Kidney (tissue), 14 donors: Measurements from ENCODE around the gene INO80. TPM values are rescaled to one million over a fixed set of nuclear protein-coding genes. Genes with fewer than 3 reads are reported as not detected.

Experiments used
- DNase-seq, 5 donors: peaks; one replicate each; pipeline ENCODE4 v3.0.0-alpha.2; 2013 to 2020
- FAIRE-seq: peaks from 2 replicates; lab custom pipeline; 2012; peaks lifted over from hg19 to GRCh38; lab: Jason Lieb, UNC
- H3K27ac ChIP-seq, 2 donors: one replicate each; pipeline ENCODE4 v1.7.0; 2013; ENCODE audit warnings: low read depth in 2 of 2, low read length in 2 of 2, inconsistent platforms in 1 of 2
- H3K27me3 ChIP-seq: one replicate; pipeline ENCODE4 v1.7.1; 2013; ENCODE audit warnings: low read length, inconsistent platforms; ENCODE audit not compliant: control insufficient read depth, insufficient read depth
- H3K36me3 ChIP-seq, 3 donors: one replicate each; pipeline versions ENCODE4 v1.7.0 to v1.7.1; 2013; ENCODE audit warnings: low read length in 3 of 3, control low read depth in 1 of 3, inconsistent platforms in 1 of 3; ENCODE audit not compliant: insufficient read depth in 3 of 3, control insufficient read depth in 2 of 3
- H3K4me1 ChIP-seq, 3 donors: one replicate each; pipeline versions ENCODE4 v1.7.0 to v1.7.1; 2013; ENCODE audit warnings: low read length in 3 of 3, inconsistent platforms in 1 of 3, low read depth in 1 of 3; ENCODE audit not compliant: control insufficient read depth in 2 of 3, insufficient read depth in 2 of 3
- H3K4me3 ChIP-seq, 3 donors: one replicate each; pipeline versions ENCODE4 v1.7.0 to v1.8.1; 2013; ENCODE audit warnings: low read length in 3 of 3, control low read depth in 1 of 3, inconsistent platforms in 1 of 3
- H3K9ac ChIP-seq, 3 donors: one replicate each; pipeline versions ENCODE4 v1.7.0 to v1.7.1; 2013; ENCODE audit warnings: low read length in 3 of 3, control low read depth in 1 of 3, inconsistent platforms in 1 of 3
- H3K9me3 ChIP-seq, 3 donors: one replicate each; pipeline versions ENCODE4 v1.7.0 to v1.7.1; 2013; ENCODE audit warnings: low read length in 3 of 3, control low read depth in 1 of 3, inconsistent platforms in 1 of 3; ENCODE audit not compliant: control insufficient read depth in 2 of 3, insufficient read depth in 1 of 3
- CTCF ChIP-seq: IDR thresholded peaks from 3 replicates; pipeline ENCODE4 v1.5.1; 2012; ENCODE audit warnings: mild to moderate bottlenecking, moderate library complexity, borderline replicate concordance; ENCODE audit not compliant: insufficient read depth; ENCODE audit errors: extremely low read depth
- intact Hi-C: fragments of 100-400 bp; cut with DNase I; formaldehyde crosslinking; loops from one replicate; pipeline ENCODE4 v1.11.1; 2022
- polyA plus RNA-seq: library from polyadenylated mRNA; stranded (reverse); fragments of 350-450 nt; fragmentation: Illumina TruSeq; extraction: RNeasy Lipid Tissue Mini Kit (QIAGEN cat#74804); gene quantifications from one replicate; pipeline ENCODE4 v1.2.3, GENCODE V29; 2014; ENCODE audit warnings: low read depth, low replicate concordance; ENCODE audit not compliant: insufficient read depth
- total RNA-seq: library from RNA; stranded (reverse); fragmentation: NEBNext Ultra II Directional; extraction: Animal tissue kit (Norgen Biotek cat#: 25700); gene quantifications from one replicate; pipeline ENCODE4 v1.2.1, GENCODE V29; 2021
- donor health status: control.
- donor health status: control.
- donor health status: control.
- donor health status: control.
- donor health status: control.
- donor health status: DM: yes; HTN: yes; CAD: no.
- donor health status: Normal renal cell carcinoma (clear cell type).

The INO80 gene
- total and polyA plus RNA-seq, 2 donors from 2014 or later: 6.0 to 27.3 TPM

DNA sequence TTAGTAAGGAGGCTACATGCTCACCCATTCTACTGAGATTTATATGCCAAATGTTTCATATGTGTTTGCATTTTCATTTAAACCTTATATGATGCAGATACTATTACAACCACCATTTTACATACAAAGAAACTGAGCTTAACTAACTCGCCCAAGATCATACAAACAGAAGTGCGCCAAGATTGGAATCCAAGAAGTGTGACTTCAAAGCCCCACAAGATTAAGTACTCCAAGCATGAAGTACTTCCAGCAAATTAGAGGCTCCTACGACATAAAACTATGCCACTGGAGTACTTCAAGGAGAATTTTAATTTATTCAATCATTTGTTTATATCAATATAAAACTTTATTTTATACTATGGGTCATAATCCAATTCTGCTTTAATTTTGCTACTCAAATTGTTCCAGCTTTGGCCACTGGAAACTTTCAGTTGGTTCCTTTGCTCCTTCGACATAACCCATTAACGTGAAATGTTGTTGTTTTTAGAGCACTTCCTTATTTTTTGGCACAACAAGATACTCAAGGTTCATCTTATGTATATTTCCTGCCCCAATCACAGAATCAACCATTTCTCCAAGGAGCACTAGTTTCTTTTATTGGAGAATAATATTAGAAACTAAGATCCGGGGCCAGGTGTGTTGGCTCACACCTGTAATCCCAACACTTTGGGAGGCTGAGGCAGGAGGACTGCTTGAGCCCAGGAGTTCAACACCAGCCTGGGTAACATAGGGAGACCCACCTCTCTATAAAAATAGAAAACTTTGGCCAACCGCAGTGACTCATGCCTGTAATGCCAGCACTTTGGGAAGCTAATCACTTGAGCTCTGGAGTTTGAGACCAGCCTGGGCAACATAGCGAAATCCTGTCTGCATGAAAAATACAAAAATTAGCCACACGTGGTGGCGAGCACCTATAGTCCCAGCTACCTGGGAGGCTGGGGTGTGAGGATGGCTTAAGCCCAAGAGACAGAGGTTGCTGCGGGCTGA, 10.4 kb downstream of the INO80 start:
- Histone ChIP-seq H3K9ac (no peak overlapping the region), H3K4me1 (no peaks in the 10 kb centered on the region), H3K27ac (no peak overlapping the region), H3K4me3 (no peak overlapping the region), H3K36me3 (no peaks in the 10 kb centered on the region), H3K9me3 (no peaks in the 10 kb centered on the region), H3K27me3 (no peaks in the 10 kb centered on the region)
- intact Hi-C loops: no loop called here
- DNase-seq (no peak), FAIRE-seq (no peak)
- no peak for TF ChIP-seq CTCF

- Histone ChIP-seq H3K27ac (no peak overlapping the region), H3K4me1 (no peaks in the 10 kb centered on the region), H3K9me3 (no peaks in the 10 kb centered on the region), H3K9ac (no peak overlapping the region), H3K27me3 (no peaks in the 10 kb centered on the region), H3K36me3 (no peaks in the 10 kb centered on the region), H3K4me3 (no peak overlapping the region)
- intact Hi-C loops: no loop called here
- DNase-seq: no peak
- no peak for FAIRE-seq
- TF ChIP-seq CTCF: no peak
Observed at GRCh38 chr15:41104234-41104633, 11.8 kb downstream of the INO80 start.

DNA sequence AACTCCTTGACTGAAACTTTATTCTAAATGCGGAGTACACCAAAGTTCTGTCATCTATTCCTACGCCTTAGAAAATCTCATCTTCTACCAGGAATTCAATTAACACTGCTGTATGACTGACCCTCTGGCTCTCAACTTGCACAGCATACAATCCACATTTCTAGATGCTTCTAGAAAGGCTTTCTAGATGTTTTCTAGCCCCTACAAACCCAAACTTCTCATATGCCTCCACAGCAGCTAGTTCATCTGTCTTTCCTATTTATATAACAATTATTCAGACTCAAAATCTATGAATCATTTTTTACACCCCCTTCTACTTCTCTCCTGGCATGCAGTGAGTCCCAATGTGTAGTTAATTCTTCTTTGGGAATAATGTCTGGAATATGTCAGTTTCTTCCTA, 13.2 kb downstream of the INO80 start:
- intact Hi-C loops: no loop called here
- Histone ChIP-seq H3K36me3 (no peaks in the 10 kb centered on the region), H3K27ac (no peak overlapping the region), H3K4me3 (no peak overlapping the region), H3K9ac (no peak overlapping the region), H3K27me3 (no peaks in the 10 kb centered on the region), H3K4me1 (no peaks in the 10 kb centered on the region), H3K9me3 (no peaks in the 10 kb centered on the region)
- FAIRE-seq: no peak
- TF ChIP-seq CTCF: no peak
- no peak for DNase-seq
